GM18498 (cell line): Measurements from ENCODE around the gene FMO2.

ENCODE experiments used
- ATAC-seq: cut with Tn5 transposase; IDR thresholded peaks from one replicate; pipeline ENCODE4 v1.9.1; 2021; ENCODE audit warnings: mild to moderate bottlenecking, moderate library complexity; ENCODE audit not compliant: unreplicated experiment

The FMO2 gene, protein sequence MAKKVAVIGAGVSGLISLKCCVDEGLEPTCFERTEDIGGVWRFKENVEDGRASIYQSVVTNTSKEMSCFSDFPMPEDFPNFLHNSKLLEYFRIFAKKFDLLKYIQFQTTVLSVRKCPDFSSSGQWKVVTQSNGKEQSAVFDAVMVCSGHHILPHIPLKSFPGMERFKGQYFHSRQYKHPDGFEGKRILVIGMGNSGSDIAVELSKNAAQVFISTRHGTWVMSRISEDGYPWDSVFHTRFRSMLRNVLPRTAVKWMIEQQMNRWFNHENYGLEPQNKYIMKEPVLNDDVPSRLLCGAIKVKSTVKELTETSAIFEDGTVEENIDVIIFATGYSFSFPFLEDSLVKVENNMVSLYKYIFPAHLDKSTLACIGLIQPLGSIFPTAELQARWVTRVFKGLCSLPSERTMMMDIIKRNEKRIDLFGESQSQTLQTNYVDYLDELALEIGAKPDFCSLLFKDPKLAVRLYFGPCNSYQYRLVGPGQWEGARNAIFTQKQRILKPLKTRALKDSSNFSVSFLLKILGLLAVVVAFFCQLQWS

DNA sequence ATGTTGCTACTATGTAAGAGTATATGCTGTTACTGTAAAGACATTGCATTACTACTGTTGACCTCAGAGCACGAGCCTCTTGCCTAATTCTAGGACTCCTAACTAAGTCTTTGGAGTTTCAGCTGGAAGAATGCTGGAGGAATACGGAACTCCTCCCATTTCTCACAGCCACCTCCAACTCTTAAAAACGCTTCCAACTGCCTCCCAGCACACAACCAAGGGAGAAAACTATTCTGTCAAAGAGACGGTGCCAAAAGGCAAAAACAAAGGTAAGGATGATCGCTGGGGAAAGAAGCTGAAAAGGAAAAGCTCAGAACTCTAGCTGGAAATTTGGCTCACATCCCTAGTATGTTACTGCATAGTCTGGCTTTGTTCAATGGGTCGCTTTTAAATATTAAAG, at the start of gene FMO2:
TSS of gene FMO2 (plus strand) at position 210 of the 400 bp plus-strand sequence. CDS start 414 bp downstream, outside the sequence.
- no peak for ATAC-seq

DNA sequence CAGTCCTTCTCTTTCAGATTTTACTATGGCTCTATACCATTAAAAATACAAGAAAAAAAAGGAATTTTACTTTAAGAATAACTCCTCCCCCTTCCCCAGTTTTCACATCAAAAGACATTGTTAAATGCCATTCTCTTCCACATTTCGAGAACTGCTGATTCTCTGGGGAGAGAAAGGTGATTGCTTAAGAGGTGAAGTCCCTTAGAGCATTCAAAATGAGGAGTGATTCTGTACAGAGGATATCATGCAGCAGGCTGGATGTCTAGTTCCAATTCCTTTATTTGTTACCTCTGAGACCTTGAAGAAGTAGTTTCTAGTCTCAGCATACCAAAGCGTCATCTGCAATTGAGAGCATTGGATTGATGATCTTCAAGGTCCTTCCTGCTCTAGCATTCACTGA, 47.5 kb upstream of the FMO2 start:
- no peak for ATAC-seq

- no peak for ATAC-seq
Observed at GRCh38 chr1:171138980-171139379, 46.1 kb upstream of the FMO2 start.

GRCh38 chr1:171139890-171140289, 45.2 kb upstream of the FMO2 start:
- no peak for ATAC-seq

- ATAC-seq: no peak
Observed at GRCh38 chr1:171140401-171140800, 44.7 kb upstream of the FMO2 start.

GRCh38 chr1:171140956-171141687, 44.0 kb upstream of the FMO2 start:
- no peak for ATAC-seq

GRCh38 chr1:171141688-171142415, 43.2 kb upstream of the FMO2 start:
- ATAC-seq: no peak

DNA sequence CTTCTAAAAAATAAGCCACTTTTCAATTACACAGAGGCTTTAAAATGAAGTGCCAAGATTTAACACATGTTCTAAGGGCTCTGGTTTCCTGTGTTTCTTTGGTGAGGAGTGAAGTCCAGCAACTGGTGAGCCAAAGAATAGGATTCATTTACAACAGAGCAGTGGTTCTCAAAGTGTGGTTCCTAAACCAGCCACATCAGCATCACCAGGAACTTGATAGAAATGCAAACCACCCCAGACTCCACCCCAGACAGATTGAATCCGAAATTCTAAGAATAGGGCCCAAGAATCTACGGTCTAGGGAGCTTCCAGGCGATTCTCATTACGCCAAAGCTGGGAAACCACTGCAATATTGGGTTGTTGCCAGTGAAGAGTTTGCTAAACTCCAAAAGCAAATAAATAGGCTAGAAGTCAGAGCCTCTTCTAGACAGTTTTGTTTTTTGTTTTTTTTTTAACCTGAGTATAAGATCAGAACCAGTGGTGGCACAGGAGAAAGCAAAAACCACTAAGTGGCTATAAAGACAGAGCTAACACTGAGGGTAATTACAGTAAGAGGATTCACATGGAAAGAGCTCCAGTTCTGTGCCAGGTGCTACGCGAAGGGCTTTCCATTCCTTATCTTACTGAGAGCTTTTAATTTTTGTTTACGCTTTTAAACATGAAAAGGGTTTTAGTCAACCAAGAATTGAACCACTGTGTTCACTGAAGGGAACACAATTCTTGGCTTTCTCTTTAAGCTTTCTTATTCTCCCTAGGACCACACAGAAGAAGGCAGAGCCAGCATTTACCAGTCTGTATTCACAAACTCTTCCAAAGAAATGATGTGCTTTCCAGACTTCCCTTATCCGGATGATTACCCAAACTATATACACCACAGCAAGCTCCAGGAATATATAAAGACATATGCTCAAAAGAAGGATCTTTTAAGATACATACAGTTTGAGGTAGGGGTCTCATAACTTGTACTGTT, 42.4 kb upstream of the FMO2 start:
- no peak for ATAC-seq

GRCh38 chr1:171150156-171150555, 34.9 kb upstream of the FMO2 start:
- no peak for ATAC-seq

- ATAC-seq: no peak
Observed at GRCh38 chr1:171152549-171152948, 32.6 kb upstream of the FMO2 start.

- no peak for ATAC-seq
Observed at GRCh38 chr1:171155484-171155883, 29.6 kb upstream of the FMO2 start.

GRCh38 chr1:171158096-171158495, 27.0 kb upstream of the FMO2 start:
- no peak for ATAC-seq

- no peak for ATAC-seq
Observed at GRCh38 chr1:171158551-171158950, 26.5 kb upstream of the FMO2 start.

GRCh38 chr1:171159148-171159547, 26.0 kb upstream of the FMO2 start:
- ATAC-seq: no peak

GRCh38 chr1:171160211-171160610, 24.9 kb upstream of the FMO2 start:
- ATAC-seq: no peak

DNA sequence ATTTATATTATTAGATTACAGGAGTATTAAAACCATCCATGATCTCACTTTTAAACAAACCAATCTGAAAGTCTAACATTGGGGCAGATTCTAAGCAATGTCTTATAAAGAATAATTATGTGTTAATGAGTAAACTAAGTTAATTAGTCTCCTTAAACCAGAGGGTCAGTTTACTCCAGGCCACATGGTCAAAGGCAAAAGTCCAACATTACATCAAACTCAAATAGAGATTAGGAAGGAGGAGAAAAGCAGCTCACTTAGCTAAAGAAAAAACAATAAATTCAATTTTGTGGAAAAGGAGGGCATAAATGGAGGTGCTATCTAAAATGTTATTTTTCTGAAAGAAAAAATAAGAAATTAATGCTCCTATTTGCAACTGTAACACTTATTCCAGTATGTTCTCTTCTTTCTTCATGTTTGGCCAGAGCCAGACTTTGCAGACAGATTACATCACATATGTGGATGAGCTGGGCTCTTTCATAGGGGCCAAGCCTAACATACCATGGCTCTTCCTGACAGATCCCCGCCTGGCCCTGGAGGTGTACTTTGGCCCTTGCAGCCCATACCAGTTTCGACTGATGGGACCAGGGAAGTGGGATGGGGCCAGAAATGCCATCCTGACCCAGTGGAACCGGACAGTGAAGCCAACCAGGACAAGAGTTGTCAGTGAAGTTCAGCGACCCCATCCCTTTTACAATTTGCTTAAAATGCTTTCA, 24.3 kb upstream of the FMO2 start:
- no peak for ATAC-seq

GRCh38 chr1:171161431-171161830, 23.7 kb upstream of the FMO2 start:
- no peak for ATAC-seq

DNA sequence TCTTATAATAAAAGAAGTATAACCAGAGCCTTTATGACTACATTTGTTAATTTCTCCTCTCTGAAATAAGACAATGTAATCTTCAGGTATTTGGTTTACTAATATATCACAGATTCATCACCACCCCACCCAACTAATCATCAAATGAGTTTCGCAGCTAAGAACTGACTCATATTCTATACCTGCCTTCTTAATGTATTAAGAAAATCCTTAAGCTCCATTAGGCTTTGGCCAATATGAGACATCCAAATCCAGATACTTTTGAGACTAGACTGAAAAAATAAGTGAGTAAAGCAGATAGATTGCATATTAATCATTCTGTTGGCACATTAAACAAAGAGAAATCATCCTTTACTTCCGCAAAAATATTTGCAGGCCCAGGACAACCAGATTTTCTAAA, 18.7 kb upstream of the FMO2 start:
- no peak for ATAC-seq

DNA sequence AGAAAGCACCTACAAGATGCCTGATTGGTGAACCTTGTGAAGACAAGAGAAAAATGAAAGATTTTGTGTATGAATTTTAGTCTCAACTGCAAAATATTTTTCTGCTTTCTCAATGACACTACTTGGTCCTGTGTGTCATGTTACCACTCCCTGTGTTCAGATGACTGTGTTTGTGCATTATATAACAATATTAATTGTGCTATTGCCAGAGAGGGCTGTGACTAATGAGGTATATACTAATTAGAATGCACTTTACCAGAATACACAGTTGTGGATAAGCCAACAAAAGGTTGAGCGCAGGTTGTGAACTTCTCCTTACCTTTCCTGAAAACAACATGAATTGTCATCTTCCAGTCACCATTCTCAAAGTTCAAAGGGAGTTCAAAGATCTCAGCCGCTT, 17.3 kb upstream of the FMO2 start:
- ATAC-seq: no peak

GRCh38 chr1:171172471-171172870, 12.6 kb upstream of the FMO2 start:
- ATAC-seq: no peak
